Osteoblast (primary cell): ENCODE measurements around the gene CDH4. TPM values are rescaled to one million over a fixed set of nuclear protein-coding genes. Genes with fewer than 3 reads are reported as not detected.

Source experiments
- DNase-seq: peaks from one replicate; pipeline ENCODE4 v3.0.0; 2011; ENCODE audit warnings: low spot score, mixed read lengths; ENCODE audit not compliant: insufficient read length; ENCODE audit errors: missing footprints
- H2AFZ ChIP-seq: 2 replicates; pipeline ENCODE4 v1.6.0; 2011; ENCODE audit warnings: mild to moderate bottlenecking, low read length
- H3K27ac ChIP-seq: 2 replicates; pipeline ENCODE4 v1.5.1; 2011; ENCODE audit warnings: mild to moderate bottlenecking, low read depth, low read length, moderate library complexity
- H3K27me3 ChIP-seq: 2 replicates; pipeline ENCODE4 v1.6.0; 2012; ENCODE audit warnings: mild to moderate bottlenecking, control low read depth, inconsistent platforms, low read length, moderate library complexity; ENCODE audit not compliant: insufficient read depth
- H3K36me3 ChIP-seq: 2 replicates; pipeline ENCODE4 v1.5.1; 2011; ENCODE audit warnings: mild to moderate bottlenecking, low read length, control low read depth, moderate library complexity; ENCODE audit not compliant: insufficient read depth
- H3K4me1 ChIP-seq: 2 replicates; pipeline ENCODE4 v1.5.1; 2011; ENCODE audit warnings: mild to moderate bottlenecking, low read length, control low read depth, moderate library complexity; ENCODE audit not compliant: insufficient read depth
- H3K4me2 ChIP-seq: 2 replicates; pipeline ENCODE4 v1.6.0; 2011; ENCODE audit warnings: mild to moderate bottlenecking, low read length; ENCODE audit not compliant: insufficient read depth
- H3K4me3 ChIP-seq: fragments of 200-600 bp; sonication (generic); 3 replicates; pipeline ENCODE4 v1.5.1; 2012; ENCODE audit warnings: mild to moderate bottlenecking, low read length, inconsistent platforms; ENCODE audit not compliant: insufficient read depth
- H3K79me2 ChIP-seq: 2 replicates; pipeline ENCODE4 v1.6.0; 2012; ENCODE audit warnings: mild to moderate bottlenecking, low read length, control low read depth, inconsistent platforms; ENCODE audit not compliant: insufficient read depth
- H3K9me3 ChIP-seq: 2 replicates; pipeline ENCODE4 v1.5.1; 2011; ENCODE audit warnings: low read depth, low read length, control low read depth
- H4K20me1 ChIP-seq: 2 replicates; pipeline ENCODE4 v1.6.0; 2012; ENCODE audit warnings: mild to moderate bottlenecking, low read length, control low read depth; ENCODE audit not compliant: insufficient read depth
- CTCF ChIP-seq: IDR thresholded peaks from 2 replicates; pipeline ENCODE4 v1.5.1; 2011; ENCODE audit warnings: mild to moderate bottlenecking, low read depth, low read length, moderate library complexity; ENCODE audit errors: extremely low read depth
- total RNA-seq: library from RNA; depleted of rRNA; stranded (reverse); fragments of >200 nt; gene quantifications from 2 replicates; pipeline ENCODE4 v1.2.3, GENCODE V29; 2012

CDH4 gene
- total RNA-seq, 1 donor: 1.1 TPM

- Histone ChIP-seq H3K4me3 (no peak overlapping the region), H3K4me1 (no peaks in the 10 kb centered on the region), H3K79me2 (no peaks in the 10 kb centered on the region), H3K9me3 (no peaks in the 10 kb centered on the region), H3K36me3 (no peaks in the 10 kb centered on the region), H3K27me3 (no peaks in the 10 kb centered on the region), H3K27ac (no peak overlapping the region), H2AFZ (no peak overlapping the region), H4K20me1 (no peaks in the 10 kb centered on the region), H3K4me2 (no peak overlapping the region)
- no peak for DNase-seq
- TF ChIP-seq CTCF: no peak
These were observed 282.3 kb downstream of the CDH4 start for GRCh38 chr20:61534346-61534745.

GRCh38 chr20:61535091-61535490, 283.0 kb downstream of the CDH4 start:
- Histone ChIP-seq H3K4me3 (no peak overlapping the region), H3K36me3 (no peaks in the 10 kb centered on the region), H2AFZ (no peak overlapping the region), H3K4me1 (no peaks in the 10 kb centered on the region), H3K79me2 (no peaks in the 10 kb centered on the region), H3K4me2 (no peak overlapping the region), H4K20me1 (no peaks in the 10 kb centered on the region), H3K27me3 (no peaks in the 10 kb centered on the region), H3K27ac (no peak overlapping the region), H3K9me3 (no peaks in the 10 kb centered on the region)
- TF ChIP-seq CTCF: no peak
- no peak for DNase-seq

GRCh38 chr20:61535536-61535935, 283.5 kb downstream of the CDH4 start:
- Histone ChIP-seq H3K4me1 (no peaks in the 10 kb centered on the region), H4K20me1 (no peaks in the 10 kb centered on the region), H3K4me3 (no peak overlapping the region), H3K79me2 (no peaks in the 10 kb centered on the region), H3K27ac (no peak overlapping the region), H3K4me2 (no peak overlapping the region), H3K9me3 (no peaks in the 10 kb centered on the region), H2AFZ (no peak overlapping the region), H3K36me3 (no peaks in the 10 kb centered on the region), H3K27me3 (no peaks in the 10 kb centered on the region)
- no peak for DNase-seq
- no peak for TF ChIP-seq CTCF

- Histone ChIP-seq H3K4me2 (no peak overlapping the region), H3K27me3 (no peaks in the 10 kb centered on the region), H3K9me3 (no peaks in the 10 kb centered on the region), H3K36me3 (no peaks in the 10 kb centered on the region), H3K4me1 (no peaks in the 10 kb centered on the region), H4K20me1 (no peaks in the 10 kb centered on the region), H3K79me2 (no peaks in the 10 kb centered on the region), H2AFZ (no peak overlapping the region), H3K27ac (no peak overlapping the region), H3K4me3 (no peak overlapping the region)
- TF ChIP-seq CTCF: no peak
- no peak for DNase-seq
These were observed 283.9 kb downstream of the CDH4 start for GRCh38 chr20:61535956-61536355.
